ENCODE results near the gene CABYR.

GRCh38 chr18:24120676-24121075 lies 18.2 kb upstream of the CABYR start:
- no peak for TF ChIP-seq GATA2 (IDR thresholded peaks at IDR 0.05; ENCODE audit: low read depth, low read length)
- no peak for TF ChIP-seq GATA3 (IDR thresholded peaks at IDR 0.05; ENCODE audit: low read depth, low read length)

Measured in SH-SY5Y (cell line).